Mesendoderm (in vitro differentiated cells): Measurements from ENCODE around the gene ZPBP. TPM values are rescaled to one million over a fixed set of nuclear protein-coding genes. Genes with fewer than 3 reads are reported as not detected.
A peak's percentile ranks its signal among the peaks of the same experiment; 100 is the strongest.

Experiments
- DNase-seq: peaks from one replicate; pipeline ENCODE4 v3.0.0; 2013
- H2AK5ac ChIP-seq: 2 replicates; pipeline ENCODE4 v1.6.1; 2013; ENCODE audit warnings: low read length, inconsistent platforms
- H2BK120ac ChIP-seq: 2 replicates; pipeline ENCODE4 v1.6.1; 2013; ENCODE audit warnings: low read depth, mild to moderate bottlenecking, low read length, moderate library complexity, mixed read lengths
- H2BK15ac ChIP-seq: replicated peaks from 2 replicates; pipeline ENCODE4 v1.6.1; 2013; ENCODE audit warnings: low read depth, mild to moderate bottlenecking, moderate library complexity
- H2BK5ac ChIP-seq: 2 replicates; pipeline ENCODE4 v1.6.1; 2013; ENCODE audit warnings: low read length, inconsistent platforms
- H3K18ac ChIP-seq: 2 replicates; pipeline ENCODE4 v1.6.1; 2013; ENCODE audit warnings: mild to moderate bottlenecking, low read length, mixed read lengths
- H3K23ac ChIP-seq: one replicate; pipeline ENCODE4 v1.6.1; 2013; ENCODE audit warnings: low read length
- H3K27ac ChIP-seq: 2 replicates; pipeline ENCODE4 v1.5.1; 2013; ENCODE audit warnings: low read depth, mild to moderate bottlenecking, inconsistent platforms, low read length, moderate library complexity
- H3K27me3 ChIP-seq: 2 replicates; pipeline ENCODE4 v1.6.1; 2013; ENCODE audit warnings: low read length, control low read depth, mild to moderate bottlenecking, inconsistent platforms; ENCODE audit not compliant: insufficient read depth, poor library complexity
- H3K36me3 ChIP-seq: 2 replicates; pipeline ENCODE4 v1.6.1; 2013; ENCODE audit warnings: low read length, inconsistent platforms; ENCODE audit not compliant: control insufficient read depth, insufficient read depth
- H3K4ac ChIP-seq: one replicate; pipeline ENCODE4 v1.6.1; 2013; ENCODE audit warnings: low read depth, mild to moderate bottlenecking, low read length, moderate library complexity
- H3K4me1 ChIP-seq: 2 replicates; pipeline ENCODE4 v1.6.1; 2013; ENCODE audit warnings: low read depth, low read length, inconsistent platforms; ENCODE audit not compliant: control insufficient read depth
- H3K4me2 ChIP-seq: 2 replicates; pipeline ENCODE4 v1.6.1; 2013; ENCODE audit warnings: low read length
- H3K4me3 ChIP-seq: 2 replicates; pipeline ENCODE4 v1.5.1; 2013; ENCODE audit warnings: mild to moderate bottlenecking, low read length
- H3K56ac ChIP-seq: one replicate; pipeline ENCODE4 v1.6.1; 2013; ENCODE audit warnings: low read length
- H3K79me1 ChIP-seq: 2 replicates; pipeline ENCODE4 v1.6.1; 2013; ENCODE audit warnings: low read length, inconsistent platforms
- H3K79me2 ChIP-seq: 2 replicates; pipeline ENCODE4 v1.6.1; 2013; ENCODE audit warnings: mild to moderate bottlenecking, low read length; ENCODE audit not compliant: control insufficient read depth, insufficient read depth
- H3K9ac ChIP-seq: 2 replicates; pipeline ENCODE4 v1.6.1; 2013; ENCODE audit warnings: low read length, inconsistent platforms
- H4K5ac ChIP-seq: one replicate; pipeline ENCODE4 v1.6.1; 2013; ENCODE audit warnings: low read length
- H4K8ac ChIP-seq: one replicate; pipeline ENCODE4 v1.6.1; 2013; ENCODE audit warnings: low read depth, mild to moderate bottlenecking, control low read depth, low read length, moderate library complexity
- WGBS: extraction: QIAGEN DNeasy Blood & Tissue Kit; methylation state at CpG from one replicate; pipeline ENCODE4 v1.1.7; 2013; ENCODE audit warnings: low lambda C conversion rate, missing lambda C conversion rate; ENCODE audit not compliant: insufficient coverage; ENCODE audit errors: extremely low coverage; 5-methylcytosine and 5-hydroxymethylcytosine counted together
- polyA plus RNA-seq, 2 experiments: library from polyadenylated mRNA; stranded (reverse); fragments of 200-250 nt; gene quantifications; one replicate each; pipeline ENCODE4 v1.2.3, GENCODE V29; 2013

ZPBP gene
- polyA plus RNA-seq (2013, experiment 1 of 2), result not detected
- polyA plus RNA-seq (2013, experiment 2 of 2), result not detected

DNA sequence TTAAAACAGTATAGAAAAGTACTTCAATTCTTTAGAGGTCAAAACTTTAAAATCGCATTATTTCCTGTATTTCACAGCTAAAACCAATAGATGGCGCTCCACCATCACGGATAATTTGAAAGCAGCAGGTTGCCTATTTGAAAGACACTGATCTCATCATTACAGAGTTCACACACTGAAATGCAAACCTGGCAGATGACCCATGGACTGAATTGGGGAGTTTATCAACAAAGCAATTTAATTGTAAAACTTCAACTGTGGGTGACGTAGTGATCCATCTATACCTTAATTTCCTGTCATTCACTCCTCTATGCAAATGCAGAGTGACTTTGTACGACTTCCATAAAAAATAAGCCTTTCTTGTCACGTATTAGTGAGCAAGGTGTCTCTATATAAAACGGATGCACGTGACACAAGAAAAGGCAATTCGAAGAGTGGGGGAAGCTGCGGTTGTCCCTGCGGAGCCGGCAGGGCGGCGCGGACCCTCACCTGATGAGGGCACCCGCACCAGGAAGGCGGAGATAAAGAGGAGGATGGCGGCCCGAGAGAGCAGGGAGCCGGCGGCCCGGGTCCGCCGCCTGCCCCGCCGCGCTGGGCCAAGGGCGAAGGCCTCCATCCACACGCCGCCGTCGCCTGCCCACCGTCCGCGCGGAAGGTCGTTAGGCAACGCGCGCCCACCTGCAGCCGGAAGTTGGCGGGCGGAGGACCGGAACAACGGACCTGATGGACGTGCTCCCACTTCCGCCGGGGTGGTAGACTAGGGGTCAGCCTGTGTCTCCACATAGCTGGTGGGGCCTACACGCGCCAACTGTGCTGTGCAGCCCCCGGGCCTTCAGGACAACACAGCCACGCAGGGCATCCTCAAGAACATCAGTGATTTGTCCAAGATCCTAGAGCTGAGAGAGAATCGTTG, at the start of gene ZPBP:
Gene ZPBP (minus strand): TSS at position 668 of the 913 bp plus-strand sequence. CDS start 52 bp downstream, at position 616.
- no peak within 1 kb of the TSS for H3K18ac ChIP-seq
- no peaks in the 10 kb centered on the region for H3K79me2 ChIP-seq
- H3K4me3 ChIP-seq, result no peak within 1 kb of the TSS
- H2BK15ac ChIP-seq, result no peak within 1 kb of the TSS
- DNase-seq, result peak; percentile 63
- H4K5ac ChIP-seq, result no peak within 1 kb of the TSS
- H3K9ac ChIP-seq, result no peak within 1 kb of the TSS
- H3K56ac ChIP-seq, result peak within 1 kb of the TSS; percentile 47
- no peak within 1 kb of the TSS for H3K27ac ChIP-seq
- no peak within 1 kb of the TSS for H3K23ac ChIP-seq
- H3K36me3 ChIP-seq, result no peaks in the 10 kb centered on the region
- no peaks in the 10 kb centered on the region for H3K4me1 ChIP-seq
- H2AK5ac ChIP-seq, result no peak within 1 kb of the TSS
- peak within 1 kb of the TSS; percentile 10 for H3K4me2 ChIP-seq
- H2BK5ac ChIP-seq, result no peak within 1 kb of the TSS
- H4K8ac ChIP-seq, result no peak within 1 kb of the TSS
- no peak within 1 kb of the TSS for H2BK120ac ChIP-seq
- no peaks in the 10 kb centered on the region for H3K79me1 ChIP-seq
- WGBS, result no CpG with 5 or more reads among the region's 53 CpGs
- no peaks in the 10 kb centered on the region for H3K27me3 ChIP-seq
- no peak within 1 kb of the TSS for H3K4ac ChIP-seq

GRCh38 chr7:50142425-50143017, 49.5 kb upstream of the ZPBP start:
- DNase-seq, result peak; percentile 18
- no peaks in the 10 kb centered on the region for H3K79me1 ChIP-seq
- H4K8ac ChIP-seq, result no peak overlapping the region
- H3K9ac ChIP-seq, result no peak overlapping the region
- H3K4me3 ChIP-seq, result no peak overlapping the region
- no peak overlapping the region for H3K18ac ChIP-seq
- H3K4me1 ChIP-seq, result no peaks in the 10 kb centered on the region
- H2BK120ac ChIP-seq, result no peak overlapping the region
- H2BK5ac ChIP-seq, result no peak overlapping the region
- no peak overlapping the region for H3K23ac ChIP-seq
- H2BK15ac ChIP-seq, result no peak overlapping the region
- H3K79me2 ChIP-seq, result no peaks in the 10 kb centered on the region
- no peaks in the 10 kb centered on the region for H3K27me3 ChIP-seq
- no peak overlapping the region for H3K56ac ChIP-seq
- H2AK5ac ChIP-seq, result no peak overlapping the region
- no peak overlapping the region for H3K4me2 ChIP-seq
- WGBS, result no CpG with 5 or more reads among the region's 5 CpGs
- no peaks in the 10 kb centered on the region for H3K36me3 ChIP-seq
- no peak overlapping the region for H3K4ac ChIP-seq
- H3K27ac ChIP-seq, result no peak overlapping the region
- no peak overlapping the region for H4K5ac ChIP-seq

- no peaks in the 10 kb centered on the region for H3K79me1 ChIP-seq
- no peaks in the 10 kb centered on the region for H3K4me1 ChIP-seq
- no peak overlapping the region for H4K5ac ChIP-seq
- H2AK5ac ChIP-seq, result no peak overlapping the region
- H3K27ac ChIP-seq, result no peak overlapping the region
- no peak overlapping the region for H2BK15ac ChIP-seq
- no peak overlapping the region for H4K8ac ChIP-seq
- no peak overlapping the region for H2BK120ac ChIP-seq
- H3K4me2 ChIP-seq, result no peak overlapping the region
- no CpG with 5 or more reads among the region's 12 CpGs for WGBS
- no peak overlapping the region for H3K18ac ChIP-seq
- H3K23ac ChIP-seq, result no peak overlapping the region
- no peak overlapping the region for H3K9ac ChIP-seq
- no peaks in the 10 kb centered on the region for H3K36me3 ChIP-seq
- H3K56ac ChIP-seq, result no peak overlapping the region
- no peaks in the 10 kb centered on the region for H3K27me3 ChIP-seq
- H3K4me3 ChIP-seq, result no peak overlapping the region
- DNase-seq, result peak; percentile 11
- no peak overlapping the region for H2BK5ac ChIP-seq
- H3K79me2 ChIP-seq, result no peaks in the 10 kb centered on the region
- H3K4ac ChIP-seq, result no peak overlapping the region
Measured at GRCh38 chr7:50141854-50142253, 48.8 kb upstream of the ZPBP start.

- Histone ChIP-seq H3K9ac (no peak overlapping the region), H3K79me2 (no peaks in the 10 kb centered on the region), H2BK120ac (no peak overlapping the region), H4K8ac (no peak overlapping the region), H2BK15ac (no peak overlapping the region), H3K4me3 (no peak overlapping the region), H3K27me3 (no peaks in the 10 kb centered on the region), H3K4ac (no peak overlapping the region), H3K79me1 (no peaks in the 10 kb centered on the region), H2AK5ac (no peak overlapping the region), H3K4me1 (no peaks in the 10 kb centered on the region), H3K18ac (no peak overlapping the region), H4K5ac (no peak overlapping the region), H2BK5ac (no peak overlapping the region), H3K56ac (no peak overlapping the region), H3K27ac (no peak overlapping the region), H3K36me3 (no peaks in the 10 kb centered on the region), H3K4me2 (no peak overlapping the region), H3K23ac (no peak overlapping the region)
- no peak for DNase-seq
- no CpG with 5 or more reads among the region's 5 CpGs for WGBS
Measured at GRCh38 chr7:50141131-50141530, 48.1 kb upstream of the ZPBP start.

DNA sequence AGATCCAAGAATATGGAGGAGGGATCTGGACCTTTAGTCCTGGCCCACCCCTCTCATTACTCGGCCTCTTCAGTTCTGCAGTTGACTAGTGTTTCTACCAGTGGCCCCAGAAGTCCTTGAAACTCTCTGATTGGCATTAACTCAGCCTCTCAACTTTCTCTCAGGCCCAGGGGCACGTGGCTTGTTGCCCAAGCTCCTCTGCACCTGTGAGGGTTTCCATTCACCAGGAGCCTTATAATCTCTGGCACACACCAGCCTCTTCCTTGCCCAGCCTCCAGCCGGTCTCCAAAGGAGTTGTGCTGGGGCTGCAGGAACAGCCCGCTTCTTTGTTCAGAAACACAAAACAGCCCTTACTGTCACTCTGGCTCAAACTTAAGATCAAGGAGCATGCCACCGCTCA, 47.6 kb upstream of the ZPBP start:
- no peak overlapping the region for H2BK120ac ChIP-seq
- H3K4me1 ChIP-seq, result no peaks in the 10 kb centered on the region
- no peak overlapping the region for H2AK5ac ChIP-seq
- H3K4me3 ChIP-seq, result no peak overlapping the region
- H2BK15ac ChIP-seq, result no peak overlapping the region
- no peak for DNase-seq
- H3K36me3 ChIP-seq, result no peaks in the 10 kb centered on the region
- no peak overlapping the region for H3K27ac ChIP-seq
- H3K18ac ChIP-seq, result no peak overlapping the region
- no peak overlapping the region for H2BK5ac ChIP-seq
- no peak overlapping the region for H4K8ac ChIP-seq
- no peaks in the 10 kb centered on the region for H3K79me1 ChIP-seq
- no peak overlapping the region for H3K9ac ChIP-seq
- no peaks in the 10 kb centered on the region for H3K79me2 ChIP-seq
- H3K56ac ChIP-seq, result no peak overlapping the region
- H3K4ac ChIP-seq, result no peak overlapping the region
- no peaks in the 10 kb centered on the region for H3K27me3 ChIP-seq
- no peak overlapping the region for H3K4me2 ChIP-seq
- WGBS, result no CpG with 5 or more reads among the region's 5 CpGs
- no peak overlapping the region for H4K5ac ChIP-seq
- no peak overlapping the region for H3K23ac ChIP-seq
